Activated T-helper 17 cell treated with anti-CD3 and anti-CD28 coated beads, Interleukin-2, amount 50 U/mL, for 72 hours (primary cell): ENCODE data around the gene DPP6. TPM values are rescaled to one million over a fixed set of nuclear protein-coding genes. Genes with fewer than 3 reads are reported as not detected.

Experiments
- ATAC-seq: fragments of 150-1000 bp; cut with Tn5 transposase; replicated peaks from 2 replicates; pipeline ENCODE4 v1.10.0; 2021; ENCODE audit warnings: mild to moderate bottlenecking, moderate library complexity
- H3K27ac Mint-ChIP-seq: one replicate; pipeline ENCODE4 v1.8.0; 2022; ENCODE audit warnings: mixed read lengths
- H3K27me3 Mint-ChIP-seq: one replicate; pipeline ENCODE4 v1.8.0; 2022; ENCODE audit warnings: mixed read lengths
- H3K36me3 Mint-ChIP-seq: one replicate; pipeline ENCODE4 v1.8.0; 2022; ENCODE audit warnings: low read depth, mild to moderate bottlenecking, mixed read lengths
- H3K4me1 Mint-ChIP-seq: one replicate; pipeline ENCODE4 v1.8.0; 2022; ENCODE audit warnings: mixed read lengths
- H3K4me3 Mint-ChIP-seq: one replicate; pipeline ENCODE4 v1.8.0; 2022; ENCODE audit warnings: mild to moderate bottlenecking, mixed read lengths
- H3K9me3 Mint-ChIP-seq: one replicate; pipeline ENCODE4 v1.8.0; 2022; ENCODE audit warnings: mixed read lengths
- total RNA-seq, 2 donors: library from RNA; stranded (reverse); gene quantifications; one replicate each; pipeline ENCODE4 v1.2.3, GENCODE V29; 2022

Gene DPP6
- total RNA-seq, 2 donors from 2014 or later: not detected

DNA sequence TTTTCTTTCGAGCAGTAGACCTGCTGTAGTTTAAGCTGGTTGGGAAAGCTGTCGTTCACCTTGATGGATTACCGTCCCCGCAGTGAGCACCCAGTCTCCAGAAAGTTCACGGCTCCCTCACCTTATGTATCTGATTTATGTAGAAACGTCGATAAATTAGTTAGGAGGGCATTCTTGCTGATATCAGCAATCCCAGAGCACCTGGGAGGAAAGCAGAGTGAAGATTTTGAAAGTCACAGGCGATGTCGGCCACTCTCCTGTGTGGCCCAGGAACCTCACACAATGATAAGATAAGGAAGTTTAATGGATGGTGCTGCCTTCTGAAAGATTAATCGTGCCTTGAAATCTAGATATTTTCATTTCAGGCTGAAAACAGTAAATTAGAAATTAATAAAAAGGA, 336.8 kb downstream of the DPP6 start:
- H3K27me3 Mint-ChIP-seq: no peaks in the 10 kb centered on the region
- no peak overlapping the region for H3K4me3 Mint-ChIP-seq
- no peaks in the 10 kb centered on the region for H3K36me3 Mint-ChIP-seq
- no peaks in the 10 kb centered on the region for H3K4me1 Mint-ChIP-seq
- no peak for ATAC-seq
- no peak overlapping the region for H3K27ac Mint-ChIP-seq
- peaks cover 22% of the 10 kb centered on the region for H3K9me3 Mint-ChIP-seq

- no peak overlapping the region for H3K4me3 Mint-ChIP-seq
- H3K27ac Mint-ChIP-seq: no peak overlapping the region
- no peak for ATAC-seq
- H3K27me3 Mint-ChIP-seq: no peaks in the 10 kb centered on the region
- H3K36me3 Mint-ChIP-seq: no peaks in the 10 kb centered on the region
- H3K4me1 Mint-ChIP-seq: no peaks in the 10 kb centered on the region
- H3K9me3 Mint-ChIP-seq: peaks cover 19% of the 10 kb centered on the region
These were observed 338.8 kb downstream of the DPP6 start for GRCh38 chr7:154390961-154391360.

- no peak for ATAC-seq
- no peaks in the 10 kb centered on the region for H3K27me3 Mint-ChIP-seq
- H3K9me3 Mint-ChIP-seq: peaks cover 17% of the 10 kb centered on the region
- H3K4me1 Mint-ChIP-seq: no peaks in the 10 kb centered on the region
- H3K27ac Mint-ChIP-seq: no peak overlapping the region
- no peak overlapping the region for H3K4me3 Mint-ChIP-seq
- H3K36me3 Mint-ChIP-seq: no peaks in the 10 kb centered on the region
These were observed 342.6 kb downstream of the DPP6 start for GRCh38 chr7:154394804-154395203.

DNA sequence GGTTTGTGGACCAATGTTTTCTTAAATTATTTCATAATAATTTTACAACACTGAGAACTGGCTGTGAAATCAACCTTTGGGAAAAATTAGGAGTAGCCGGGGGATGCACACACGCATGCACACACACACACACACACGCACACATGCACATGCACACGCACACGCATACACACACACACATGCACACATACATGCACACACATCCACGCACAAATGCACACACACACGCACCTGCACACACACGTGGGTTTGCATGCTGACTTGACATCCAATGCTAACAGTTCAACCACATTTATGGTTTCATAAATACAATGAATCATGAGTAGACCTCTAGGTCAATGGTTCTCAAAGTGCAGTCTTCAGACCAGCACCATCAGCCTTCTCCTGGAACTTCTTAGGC, 354.1 kb downstream of the DPP6 start:
- Mint-ChIP-seq H3K4me3 (no peak overlapping the region), H3K9me3 (peaks cover 3% of the 10 kb centered on the region), H3K4me1 (no peaks in the 10 kb centered on the region), H3K36me3 (no peaks in the 10 kb centered on the region), H3K27ac (no peak overlapping the region), H3K27me3 (no peaks in the 10 kb centered on the region)
- no peak for ATAC-seq

DNA sequence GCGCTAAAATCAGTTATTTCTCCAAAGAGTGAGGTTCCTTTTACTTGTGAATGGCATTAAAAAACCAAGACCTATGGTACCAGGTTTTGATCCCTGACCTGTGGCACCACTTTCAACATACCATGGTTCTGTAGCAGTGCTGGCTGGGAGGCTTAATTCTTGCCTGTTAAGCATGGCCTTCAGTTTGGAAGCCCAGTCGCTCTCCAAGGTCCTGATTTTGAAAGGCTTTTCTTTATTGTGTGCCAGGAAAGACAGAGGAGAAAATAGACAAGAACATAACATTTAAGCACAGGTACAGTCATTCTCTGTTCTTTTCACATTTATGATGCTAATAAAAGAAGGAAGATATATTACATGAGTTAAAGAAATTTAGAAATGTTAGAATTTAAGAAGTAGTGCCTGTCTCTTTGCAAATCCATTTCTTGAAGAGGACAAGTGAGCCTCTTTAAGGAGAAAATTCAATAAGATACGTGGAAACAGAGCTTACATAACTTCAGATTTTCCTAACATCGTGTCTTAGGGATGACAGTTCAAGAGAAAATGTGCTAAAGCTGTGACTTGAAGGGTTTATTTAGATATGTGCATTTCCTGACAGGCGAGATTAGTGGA, 357.6 kb downstream of the DPP6 start:
- H3K36me3 Mint-ChIP-seq: no peaks in the 10 kb centered on the region
- H3K9me3 Mint-ChIP-seq: no peaks in the 10 kb centered on the region
- no peak for ATAC-seq
- no peak overlapping the region for H3K27ac Mint-ChIP-seq
- no peak overlapping the region for H3K4me3 Mint-ChIP-seq
- no peaks in the 10 kb centered on the region for H3K4me1 Mint-ChIP-seq
- H3K27me3 Mint-ChIP-seq: no peaks in the 10 kb centered on the region

GRCh38 chr7:154412105-154412504, 359.9 kb downstream of the DPP6 start:
- no peak for ATAC-seq
- Mint-ChIP-seq H3K27ac (no peak overlapping the region), H3K36me3 (no peaks in the 10 kb centered on the region), H3K4me3 (no peak overlapping the region), H3K9me3 (peaks cover 4% of the 10 kb centered on the region), H3K27me3 (no peaks in the 10 kb centered on the region), H3K4me1 (no peaks in the 10 kb centered on the region)

- Mint-ChIP-seq H3K4me3 (no peak overlapping the region), H3K9me3 (peaks cover 7% of the 10 kb centered on the region)
- ATAC-seq: no peak
These were observed 363.7 kb downstream of the DPP6 start for GRCh38 chr7:154415709-154416399.

DNA sequence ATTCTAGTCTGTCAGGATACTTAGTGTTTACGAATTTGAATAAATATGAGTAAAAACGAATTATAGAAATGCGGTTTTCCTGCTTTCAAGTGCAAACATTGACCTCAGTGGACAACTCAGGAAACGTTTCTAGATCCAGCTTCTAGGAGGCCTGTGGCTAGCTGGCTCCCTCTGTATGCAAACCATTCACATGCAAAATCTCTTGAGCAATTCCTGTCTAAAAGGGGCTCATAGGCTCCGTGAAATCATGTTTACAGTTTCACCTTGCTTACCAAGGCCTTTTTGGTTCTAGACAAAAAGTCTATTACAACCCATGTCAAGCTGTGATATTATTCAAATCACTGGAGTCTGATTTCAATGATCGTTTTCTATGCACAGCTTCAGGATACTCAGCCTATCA, 364.5 kb downstream of the DPP6 start:
- ATAC-seq: no peak
- H3K4me3 Mint-ChIP-seq: no peak overlapping the region
- H3K27me3 Mint-ChIP-seq: no peaks in the 10 kb centered on the region
- H3K4me1 Mint-ChIP-seq: no peaks in the 10 kb centered on the region
- H3K36me3 Mint-ChIP-seq: no peaks in the 10 kb centered on the region
- H3K9me3 Mint-ChIP-seq: peaks cover 10% of the 10 kb centered on the region
- no peak overlapping the region for H3K27ac Mint-ChIP-seq

More at GRCh38 chr7:154415709-154416399, 363.7 kb downstream of the DPP6 start:
- Mint-ChIP-seq H3K4me1 (no peaks in the 10 kb centered on the region), H3K36me3 (no peaks in the 10 kb centered on the region), H3K27ac (no peak overlapping the region), H3K27me3 (no peaks in the 10 kb centered on the region)

GRCh38 chr7:154419344-154419743, 367.1 kb downstream of the DPP6 start:
- Mint-ChIP-seq H3K9me3 (peaks cover 17% of the 10 kb centered on the region), H3K27ac (no peak overlapping the region), H3K4me3 (no peak overlapping the region), H3K36me3 (no peaks in the 10 kb centered on the region), H3K27me3 (no peaks in the 10 kb centered on the region), H3K4me1 (no peaks in the 10 kb centered on the region)
- no peak for ATAC-seq

- Mint-ChIP-seq H3K4me1 (no peaks in the 10 kb centered on the region), H3K27ac (no peak overlapping the region), H3K27me3 (no peaks in the 10 kb centered on the region), H3K36me3 (no peaks in the 10 kb centered on the region), H3K9me3 (peaks cover 12% of the 10 kb centered on the region), H3K4me3 (no peak overlapping the region)
- no peak for ATAC-seq
These were observed 371.0 kb downstream of the DPP6 start for GRCh38 chr7:154423231-154423630.

DNA sequence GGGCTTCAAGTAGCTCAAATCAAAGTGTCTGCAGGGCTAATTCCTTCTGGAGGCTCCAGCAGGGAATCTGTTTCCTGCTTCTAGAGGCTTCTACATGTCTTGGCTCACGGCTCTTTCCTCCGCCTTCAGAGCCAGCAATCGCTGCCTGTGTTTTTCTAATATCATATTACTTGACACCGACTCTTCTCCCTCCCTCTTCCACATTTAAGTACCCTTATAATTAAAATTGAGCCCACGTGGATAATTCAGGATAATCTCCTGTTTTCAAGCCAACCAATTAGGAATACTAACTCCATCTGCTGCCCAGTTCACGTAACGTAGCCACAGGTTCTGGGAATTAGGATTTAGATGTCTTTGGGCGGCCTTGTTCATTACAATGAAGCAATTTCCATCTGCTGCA, 372.2 kb downstream of the DPP6 start:
- Mint-ChIP-seq H3K27me3 (no peaks in the 10 kb centered on the region), H3K9me3 (peaks cover 17% of the 10 kb centered on the region), H3K4me3 (no peak overlapping the region), H3K27ac (no peak overlapping the region), H3K4me1 (no peaks in the 10 kb centered on the region), H3K36me3 (no peaks in the 10 kb centered on the region)
- ATAC-seq: no peak

- no peak overlapping the region for H3K4me3 Mint-ChIP-seq
These were observed 373.1 kb downstream of the DPP6 start for GRCh38 chr7:154425271-154425670.

GRCh38 chr7:154426778-154427177, 374.6 kb downstream of the DPP6 start:
- no peak for ATAC-seq
- H3K27ac Mint-ChIP-seq: no peak overlapping the region
- H3K4me1 Mint-ChIP-seq: no peaks in the 10 kb centered on the region
- no peak overlapping the region for H3K4me3 Mint-ChIP-seq
- no peaks in the 10 kb centered on the region for H3K27me3 Mint-ChIP-seq
- H3K9me3 Mint-ChIP-seq: peaks cover 15% of the 10 kb centered on the region
- no peaks in the 10 kb centered on the region for H3K36me3 Mint-ChIP-seq

More at GRCh38 chr7:154425271-154425670, 373.1 kb downstream of the DPP6 start:
- no peaks in the 10 kb centered on the region for H3K36me3 Mint-ChIP-seq
- no peaks in the 10 kb centered on the region for H3K27me3 Mint-ChIP-seq
- peaks cover 18% of the 10 kb centered on the region for H3K9me3 Mint-ChIP-seq
- no peaks in the 10 kb centered on the region for H3K4me1 Mint-ChIP-seq
- no peak overlapping the region for H3K27ac Mint-ChIP-seq
- ATAC-seq: no peak

- Mint-ChIP-seq H3K4me3 (no peak overlapping the region), H3K36me3 (no peaks in the 10 kb centered on the region), H3K4me1 (no peaks in the 10 kb centered on the region), H3K27me3 (no peaks in the 10 kb centered on the region), H3K9me3 (peaks cover 13% of the 10 kb centered on the region), H3K27ac (no peak overlapping the region)
- ATAC-seq: no peak
These were observed 375.3 kb downstream of the DPP6 start for GRCh38 chr7:154427533-154427932.

DNA sequence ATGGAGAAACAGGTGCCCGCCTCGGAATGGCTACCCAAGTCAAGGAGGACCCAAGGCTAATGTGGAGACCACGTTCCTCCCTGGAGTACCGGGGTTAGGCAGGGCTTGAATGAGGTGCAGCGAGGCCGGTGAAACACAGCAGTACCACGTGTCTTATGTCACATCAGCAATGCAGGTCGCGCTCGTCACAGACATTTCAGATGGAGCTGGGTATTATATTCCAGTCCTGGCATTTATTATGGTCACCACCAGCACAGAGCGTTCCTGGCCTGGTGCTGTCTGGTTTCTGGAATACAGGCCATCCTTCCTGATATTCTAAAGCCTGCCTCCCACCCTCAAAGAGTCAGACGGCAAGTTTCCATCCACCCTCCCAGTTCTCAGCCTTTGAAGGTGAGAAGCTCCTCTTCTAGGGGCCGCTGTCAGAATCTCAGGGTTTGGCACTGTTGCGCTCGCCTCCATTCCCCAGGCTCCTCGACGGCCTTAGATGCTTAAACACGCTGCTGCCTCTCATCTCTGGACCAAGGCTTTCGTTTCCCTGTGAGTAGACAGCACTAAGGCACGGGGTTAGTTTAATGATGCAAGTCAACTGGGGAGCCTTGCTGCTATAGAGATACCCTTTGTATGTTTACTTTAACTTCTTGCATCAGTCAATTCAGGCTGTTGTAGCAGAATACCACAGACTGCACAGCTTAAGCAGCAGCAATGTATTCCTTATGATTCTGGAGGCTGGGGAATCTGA, 377.6 kb downstream of the DPP6 start:
- H3K9me3 Mint-ChIP-seq: peaks cover 10% of the 10 kb centered on the region
- ATAC-seq: no peak
- no peak overlapping the region for H3K4me3 Mint-ChIP-seq
- H3K4me1 Mint-ChIP-seq: no peaks in the 10 kb centered on the region
- H3K27ac Mint-ChIP-seq: no peak overlapping the region
- no peaks in the 10 kb centered on the region for H3K36me3 Mint-ChIP-seq
- peaks cover 4% of the 10 kb centered on the region for H3K27me3 Mint-ChIP-seq
